ENCODE measurements around the gene OTOA. TPM values are rescaled to one million over a fixed set of nuclear protein-coding genes. Genes with fewer than 3 reads are reported as not detected.
"Not testable (repeated sequence)": the region's sequence is repeated elsewhere in the genome, so short reads cannot be mapped to it uniquely, and the experiment has no call there.

Gene OTOA
- total RNA-seq, 1 donor from 2014 or later, result 0.08 TPM

- Mint-ChIP-seq H3K27me3 (ENCODE audit: unreplicated experiment) (peaks cover 6% of the 10 kb centered on the region), H3K4me3 (ENCODE audit: unreplicated experiment) (no peak overlapping the region), H3K4me1 (ENCODE audit: unreplicated experiment) (no peaks in the 10 kb centered on the region), H3K9me3 (ENCODE audit: unreplicated experiment) (no peaks in the 10 kb centered on the region), H3K36me3 (ENCODE audit: unreplicated experiment) (no peaks in the 10 kb centered on the region), H3K27ac (ENCODE audit: unreplicated experiment) (no peak overlapping the region)
- TF ChIP-seq CTCF (IDR thresholded peaks at IDR 0.05), result no peak
- DNase-seq (ENCODE audit: extremely low spot score, unreplicated experiment), result no peak
These were observed 59.1 kb downstream of the OTOA start for GRCh38 chr16:21722771-21723455.

- Mint-ChIP-seq H3K4me3 (ENCODE audit: unreplicated experiment) (no peak overlapping the region), H3K4me1 (ENCODE audit: unreplicated experiment) (no peaks in the 10 kb centered on the region), H3K27ac (ENCODE audit: unreplicated experiment) (no peak overlapping the region), H3K9me3 (ENCODE audit: unreplicated experiment) (no peaks in the 10 kb centered on the region), H3K36me3 (ENCODE audit: unreplicated experiment) (no peaks in the 10 kb centered on the region), H3K27me3 (ENCODE audit: unreplicated experiment) (peaks cover 6% of the 10 kb centered on the region)
- DNase-seq (ENCODE audit: extremely low spot score, unreplicated experiment), result no peak
- no peak for TF ChIP-seq CTCF (IDR thresholded peaks at IDR 0.05)
These were observed 59.8 kb downstream of the OTOA start for GRCh38 chr16:21723532-21723931.

GRCh38 chr16:21727344-21727743 is 63.6 kb downstream of the OTOA start:
- Mint-ChIP-seq H3K9me3 (ENCODE audit: unreplicated experiment) (no peaks in the 10 kb centered on the region), H3K27me3 (ENCODE audit: unreplicated experiment) (peaks cover 6% of the 10 kb centered on the region), H3K4me1 (ENCODE audit: unreplicated experiment) (no peaks in the 10 kb centered on the region), H3K4me3 (ENCODE audit: unreplicated experiment) (no peak overlapping the region), H3K36me3 (ENCODE audit: unreplicated experiment) (no peaks in the 10 kb centered on the region), H3K27ac (ENCODE audit: unreplicated experiment) (no peak overlapping the region)
- DNase-seq (ENCODE audit: extremely low spot score, unreplicated experiment), result no peak
- TF ChIP-seq CTCF (IDR thresholded peaks at IDR 0.05), result no peak

GRCh38 chr16:21731233-21731632 is 67.5 kb downstream of the OTOA start:
- H3K27me3 Mint-ChIP-seq (ENCODE audit: unreplicated experiment); DNase-seq (ENCODE audit: extremely low spot score, unreplicated experiment); H3K4me3 Mint-ChIP-seq (ENCODE audit: unreplicated experiment); H3K9me3 Mint-ChIP-seq (ENCODE audit: unreplicated experiment); H3K27ac Mint-ChIP-seq (ENCODE audit: unreplicated experiment); H3K36me3 Mint-ChIP-seq (ENCODE audit: unreplicated experiment); H3K4me1 Mint-ChIP-seq (ENCODE audit: unreplicated experiment): not testable (repeated sequence)

- not testable (repeated sequence) for H3K9me3 Mint-ChIP-seq (ENCODE audit: unreplicated experiment); H3K27ac Mint-ChIP-seq (ENCODE audit: unreplicated experiment); H3K36me3 Mint-ChIP-seq (ENCODE audit: unreplicated experiment); H3K27me3 Mint-ChIP-seq (ENCODE audit: unreplicated experiment); H3K4me1 Mint-ChIP-seq (ENCODE audit: unreplicated experiment); H3K4me3 Mint-ChIP-seq (ENCODE audit: unreplicated experiment); DNase-seq (ENCODE audit: extremely low spot score, unreplicated experiment)
These were observed 76.9 kb downstream of the OTOA start for GRCh38 chr16:21740637-21741036.

- not testable (repeated sequence) for H3K9me3 Mint-ChIP-seq (ENCODE audit: unreplicated experiment); H3K27ac Mint-ChIP-seq (ENCODE audit: unreplicated experiment); H3K27me3 Mint-ChIP-seq (ENCODE audit: unreplicated experiment); H3K36me3 Mint-ChIP-seq (ENCODE audit: unreplicated experiment); H3K4me1 Mint-ChIP-seq (ENCODE audit: unreplicated experiment); H3K4me3 Mint-ChIP-seq (ENCODE audit: unreplicated experiment); DNase-seq (ENCODE audit: extremely low spot score, unreplicated experiment)
These were observed 92.7 kb downstream of the OTOA start for GRCh38 chr16:21756192-21757079.

- H3K27me3 Mint-ChIP-seq (ENCODE audit: unreplicated experiment); H3K4me3 Mint-ChIP-seq (ENCODE audit: unreplicated experiment); H3K36me3 Mint-ChIP-seq (ENCODE audit: unreplicated experiment); DNase-seq (ENCODE audit: extremely low spot score, unreplicated experiment); H3K4me1 Mint-ChIP-seq (ENCODE audit: unreplicated experiment); H3K27ac Mint-ChIP-seq (ENCODE audit: unreplicated experiment); H3K9me3 Mint-ChIP-seq (ENCODE audit: unreplicated experiment): not testable (repeated sequence)
These were observed 93.4 kb downstream of the OTOA start for GRCh38 chr16:21757080-21757671.

GRCh38 chr16:21768280-21768679 is 104.5 kb downstream of the OTOA start:
- H3K4me1 Mint-ChIP-seq (ENCODE audit: unreplicated experiment); DNase-seq (ENCODE audit: extremely low spot score, unreplicated experiment); H3K36me3 Mint-ChIP-seq (ENCODE audit: unreplicated experiment); H3K27ac Mint-ChIP-seq (ENCODE audit: unreplicated experiment); H3K9me3 Mint-ChIP-seq (ENCODE audit: unreplicated experiment); H3K27me3 Mint-ChIP-seq (ENCODE audit: unreplicated experiment); H3K4me3 Mint-ChIP-seq (ENCODE audit: unreplicated experiment): not testable (repeated sequence)

GRCh38 chr16:21768810-21769209 is 105.0 kb downstream of the OTOA start:
- H3K4me3 Mint-ChIP-seq (ENCODE audit: unreplicated experiment); H3K36me3 Mint-ChIP-seq (ENCODE audit: unreplicated experiment); H3K4me1 Mint-ChIP-seq (ENCODE audit: unreplicated experiment); H3K27me3 Mint-ChIP-seq (ENCODE audit: unreplicated experiment); H3K27ac Mint-ChIP-seq (ENCODE audit: unreplicated experiment); H3K9me3 Mint-ChIP-seq (ENCODE audit: unreplicated experiment); DNase-seq (ENCODE audit: extremely low spot score, unreplicated experiment): not testable (repeated sequence)
